Measurements from ENCODE around the gene CCDC124. TPM values are rescaled to one million over a fixed set of nuclear protein-coding genes. Genes with fewer than 3 reads are reported as not detected.

The CCDC124 gene
- total and polyA plus RNA-seq, 4 donors, result 15.8 to 59.3 (median 32.1) TPM

DNA sequence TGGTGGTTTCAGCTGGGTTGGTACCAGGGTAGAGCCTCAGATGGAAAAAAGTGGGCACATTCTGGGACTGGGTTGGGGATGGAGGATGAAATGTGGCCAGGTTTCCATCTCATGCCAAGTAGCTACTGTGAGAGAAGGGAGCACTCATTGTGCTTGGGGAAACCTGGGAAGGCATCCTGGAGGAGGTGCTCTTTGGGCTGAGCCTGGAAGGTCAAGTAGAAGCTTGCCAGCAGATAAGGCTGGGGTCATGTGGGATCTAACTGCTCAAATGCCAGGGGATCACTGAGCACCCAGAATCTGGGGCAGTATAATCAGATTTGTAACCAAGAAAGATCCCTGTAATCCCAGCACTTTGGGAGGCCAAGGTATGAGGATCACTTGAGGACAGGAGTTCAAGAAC is 25.1 kb downstream of the CCDC124 start:
- TF ChIP-seq GABPA (IDR thresholded peaks at IDR 0.05 in 1 of 2, conservative IDR thresholded peaks at IDR 0.05 in 1 of 2) (no peak), HNF4G (IDR thresholded peaks at IDR 0.05) (no peak), SP1 (IDR thresholded peaks at IDR 0.05) (no peak), FOXA1 (IDR thresholded peaks at IDR 0.05) (no peak), RXRA (IDR thresholded peaks at IDR 0.05) (no peak), NR2F2 (IDR thresholded peaks at IDR 0.05) (no peak), JUND (IDR thresholded peaks at IDR 0.05) (no peak), ZBTB33 (IDR thresholded peaks at IDR 0.05) (no peak), YY1 (IDR thresholded peaks at IDR 0.05) (no peak), FOXA2 (IDR thresholded peaks at IDR 0.05) (no peak), TAF1 (conservative IDR thresholded peaks at IDR 0.05) (no peak), HNF4A (conservative IDR thresholded peaks at IDR 0.05) (no peak), CTCF (IDR thresholded peaks at IDR 0.05; ENCODE audit: low read depth, low read length, missing input control) (no peak)
- TF ChIP-seq, protein P1, sequence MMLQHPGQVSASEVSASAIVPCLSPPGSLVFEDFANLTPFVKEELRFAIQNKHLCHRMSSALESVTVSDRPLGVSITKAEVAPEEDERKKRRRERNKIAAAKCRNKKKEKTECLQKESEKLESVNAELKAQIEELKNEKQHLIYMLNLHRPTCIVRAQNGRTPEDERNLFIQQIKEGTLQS (IDR thresholded peaks at IDR 0.05), result no peak
- TF ChIP-seq, protein P2, sequence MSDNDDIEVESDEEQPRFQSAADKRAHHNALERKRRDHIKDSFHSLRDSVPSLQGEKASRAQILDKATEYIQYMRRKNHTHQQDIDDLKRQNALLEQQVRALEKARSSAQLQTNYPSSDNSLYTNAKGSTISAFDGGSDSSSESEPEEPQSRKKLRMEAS (IDR thresholded peaks at IDR 0.05), result no peak
- TF ChIP-seq, protein P3, sequence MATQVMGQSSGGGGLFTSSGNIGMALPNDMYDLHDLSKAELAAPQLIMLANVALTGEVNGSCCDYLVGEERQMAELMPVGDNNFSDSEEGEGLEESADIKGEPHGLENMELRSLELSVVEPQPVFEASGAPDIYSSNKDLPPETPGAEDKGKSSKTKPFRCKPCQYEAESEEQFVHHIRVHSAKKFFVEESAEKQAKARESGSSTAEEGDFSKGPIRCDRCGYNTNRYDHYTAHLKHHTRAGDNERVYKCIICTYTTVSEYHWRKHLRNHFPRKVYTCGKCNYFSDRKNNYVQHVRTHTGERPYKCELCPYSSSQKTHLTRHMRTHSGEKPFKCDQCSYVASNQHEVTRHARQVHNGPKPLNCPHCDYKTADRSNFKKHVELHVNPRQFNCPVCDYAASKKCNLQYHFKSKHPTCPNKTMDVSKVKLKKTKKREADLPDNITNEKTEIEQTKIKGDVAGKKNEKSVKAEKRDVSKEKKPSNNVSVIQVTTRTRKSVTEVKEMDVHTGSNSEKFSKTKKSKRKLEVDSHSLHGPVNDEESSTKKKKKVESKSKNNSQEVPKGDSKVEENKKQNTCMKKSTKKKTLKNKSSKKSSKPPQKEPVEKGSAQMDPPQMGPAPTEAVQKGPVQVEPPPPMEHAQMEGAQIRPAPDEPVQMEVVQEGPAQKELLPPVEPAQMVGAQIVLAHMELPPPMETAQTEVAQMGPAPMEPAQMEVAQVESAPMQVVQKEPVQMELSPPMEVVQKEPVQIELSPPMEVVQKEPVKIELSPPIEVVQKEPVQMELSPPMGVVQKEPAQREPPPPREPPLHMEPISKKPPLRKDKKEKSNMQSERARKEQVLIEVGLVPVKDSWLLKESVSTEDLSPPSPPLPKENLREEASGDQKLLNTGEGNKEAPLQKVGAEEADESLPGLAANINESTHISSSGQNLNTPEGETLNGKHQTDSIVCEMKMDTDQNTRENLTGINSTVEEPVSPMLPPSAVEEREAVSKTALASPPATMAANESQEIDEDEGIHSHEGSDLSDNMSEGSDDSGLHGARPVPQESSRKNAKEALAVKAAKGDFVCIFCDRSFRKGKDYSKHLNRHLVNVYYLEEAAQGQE (IDR thresholded peaks at IDR 0.05), result no peak
- no peaks in the 10 kb centered on the region for H3K9me3 ChIP-seq (ENCODE audit: control insufficient read depth in 4 of 4, low read length in 3 of 4)
- no peak overlapping the region for H3K27ac ChIP-seq (ENCODE audit: low read depth in 1 of 2, low read length in 2 of 2)
- peaks cover 0 to under 1% (median 0%) of the 10 kb centered on the region in 4 donors for H3K4me1 ChIP-seq (ENCODE audit: control insufficient read depth in 4 of 4, insufficient read depth in 4 of 4, low read length in 3 of 4)
- no peak overlapping the region for H3K9ac ChIP-seq (ENCODE audit: low read depth in 1 of 2, low read length in 2 of 2)
- no peaks in the 10 kb centered on the region for H3K36me3 ChIP-seq (ENCODE audit: control insufficient read depth in 4 of 4, insufficient read depth in 3 of 4, low read depth in 1 of 4, low read length in 3 of 4)
- no peak for DNase-seq (ENCODE audit: low spot score)
- H3K27me3 ChIP-seq (ENCODE audit: control insufficient read depth in 4 of 4, insufficient read depth in 4 of 4, low read length in 3 of 4), result peaks cover 0 to 9% (median 2%) of the 10 kb centered on the region in 4 donors
- no peak overlapping the region for H3K4me3 ChIP-seq (ENCODE audit: low read depth in 1 of 3, low read length in 3 of 3)

All from liver (tissue), 9 donors.